Measurements from ENCODE around the gene TMEM150B. TPM values are rescaled to one million over a fixed set of nuclear protein-coding genes. Genes with fewer than 3 reads are reported as not detected.

The TMEM150B gene
- total and polyA plus RNA-seq, 2 of the 4 experiments (the other 2 are of a cell fraction): not detected

DNA sequence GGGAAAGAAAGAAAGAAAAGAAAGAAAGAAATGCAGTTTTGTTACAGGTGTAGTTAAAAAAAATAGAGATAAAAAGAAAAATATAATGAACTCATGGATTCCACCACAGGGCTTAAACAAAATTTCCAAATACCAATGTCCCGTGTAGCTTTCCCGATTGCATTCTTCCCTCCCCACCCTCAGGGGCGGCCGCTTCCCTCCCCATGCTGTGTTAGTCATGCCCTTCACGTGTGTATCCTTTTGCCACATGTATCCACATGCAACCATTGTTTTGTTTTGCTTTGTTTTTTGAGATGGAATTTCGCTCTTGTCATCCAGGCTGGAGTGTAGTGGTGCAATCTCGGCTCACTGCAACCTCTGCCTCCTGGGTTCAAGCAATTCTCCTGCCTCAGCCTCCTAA, 11.0 kb upstream of the TMEM150B start (continued):
- TF ChIP-seq, protein P1, sequence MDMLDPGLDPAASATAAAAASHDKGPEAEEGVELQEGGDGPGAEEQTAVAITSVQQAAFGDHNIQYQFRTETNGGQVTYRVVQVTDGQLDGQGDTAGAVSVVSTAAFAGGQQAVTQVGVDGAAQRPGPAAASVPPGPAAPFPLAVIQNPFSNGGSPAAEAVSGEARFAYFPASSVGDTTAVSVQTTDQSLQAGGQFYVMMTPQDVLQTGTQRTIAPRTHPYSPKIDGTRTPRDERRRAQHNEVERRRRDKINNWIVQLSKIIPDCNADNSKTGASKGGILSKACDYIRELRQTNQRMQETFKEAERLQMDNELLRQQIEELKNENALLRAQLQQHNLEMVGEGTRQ (IDR thresholded peaks at IDR 0.05; ENCODE audit: low read depth, low read length): no peak
- TF ChIP-seq MAFK (IDR thresholded peaks at IDR 0.05; ENCODE audit: low read depth, low read length) (no peak), RCOR1 (IDR thresholded peaks at IDR 0.05; ENCODE audit: insufficient replicate concordance, low read length) (no peak)

DNA sequence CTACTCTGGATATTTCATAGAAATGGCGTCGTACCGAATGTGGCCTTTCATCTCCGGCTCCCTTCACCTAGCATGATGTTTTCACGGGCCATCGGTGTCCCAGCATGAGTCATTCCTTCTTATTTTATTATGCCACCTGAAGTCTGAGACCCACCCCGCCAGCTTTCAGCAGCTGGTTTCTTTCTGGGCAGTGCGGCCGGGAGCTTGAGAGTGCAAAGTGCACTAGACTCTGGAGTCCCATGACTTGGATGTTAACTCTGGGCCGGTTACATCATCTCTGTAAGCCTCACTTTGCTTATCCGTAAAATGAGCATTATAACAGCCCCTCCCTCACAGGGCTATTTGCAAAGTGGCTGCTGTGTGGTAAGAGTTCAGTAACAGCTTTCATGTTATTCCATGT, 8.7 kb upstream of the TMEM150B start:
- ATAC-seq (ENCODE audit: low read depth) (no peak), DNase-seq (no peak)
- no peak overlapping the region for H3K18ac ChIP-seq (ENCODE audit: low read depth, low read length)
- H2BK5ac ChIP-seq (ENCODE audit: low read depth, low read length, poor library complexity, severe bottlenecking): no peak overlapping the region
- peaks cover 8% of the 10 kb centered on the region for H3K27me3 ChIP-seq (ENCODE audit: control insufficient read depth, insufficient read depth, low read length)
- no peak overlapping the region for H3K4ac ChIP-seq (ENCODE audit: low read depth, low read length)
- in situ Hi-C loops (cut with MboI; ENCODE audit: low sequenced_read_pairs) (no loop called here), dilution Hi-C loops (cut with HindIII; ENCODE audit: low sequenced_read_pairs, unreplicated experiment) (no loop called here), intact Hi-C loops (cut with micrococcal nuclease) (no loop called here)
- peaks cover 4% of the 10 kb centered on the region; the same call in 1 of the 2 replicates for H3K9me1 ChIP-seq (ENCODE audit: insufficient read depth, low read length)
- H3K36me3 ChIP-seq (ENCODE audit: control insufficient read depth, insufficient read depth, low read length): no peaks in the 10 kb centered on the region
- no peaks in the 10 kb centered on the region for H3K9me3 ChIP-seq (ENCODE audit: control insufficient read depth, insufficient read depth, low read length)
- H3K14ac ChIP-seq (replicated peaks; ENCODE audit: low read depth, low read length): no peak overlapping the region
- H4K91ac ChIP-seq (ENCODE audit: insufficient read depth, low read depth, low read length): no peak overlapping the region
- H2BK20ac ChIP-seq (ENCODE audit: low read depth, low read length): no peak overlapping the region
- BruUV-seq (replicated peaks): no TSS peak
- no peak overlapping the region for H2AFZ ChIP-seq (replicated peaks; ENCODE audit: low read length, poor library complexity)
- H4K5ac ChIP-seq (ENCODE audit: low read depth, low read length): no peak overlapping the region
- no peak overlapping the region for H4K8ac ChIP-seq (ENCODE audit: low read depth in 2 of 2, low read length in 2 of 2)
- no peak overlapping the region for H3K56ac ChIP-seq (ENCODE audit: extremely low read depth, insufficient read depth, low read length)
- no peak overlapping the region for H2AK9ac ChIP-seq (replicated peaks; ENCODE audit: low read depth, low read length, poor library complexity)
- WGBS, 2 experiments (ENCODE audit: extremely low coverage in 2 of 2, insufficient read length in 1 of 2): 81% methylated on average over 8 of the region's 11 CpGs; no CpG with 5 or more reads in 1 of the 2 experiments
- H3K27ac ChIP-seq (ENCODE audit: insufficient read depth, low read length): no peak overlapping the region
- no peak overlapping the region for H2AK5ac ChIP-seq (ENCODE audit: low read depth, low read length)
- H3K79me1 ChIP-seq (ENCODE audit: low read depth in 1 of 2, low read length in 2 of 2): no peaks in the 10 kb centered on the region
- no peak overlapping the region for H3K4me3 ChIP-seq (ENCODE audit: insufficient read depth, low read depth, low read length)
- H3K23ac ChIP-seq (ENCODE audit: low read depth, low read length): no peak overlapping the region
- H2BK120ac ChIP-seq (ENCODE audit: low read depth, low read length): no peak overlapping the region
- POLR2A ChIA-PET (ENCODE audit: unreplicated experiment): interaction anchor here (0.6 kb wide), 1 partner anchor 21 kb away, joined by 3 read pairs; no protein-coding TSS in a partner anchor
- H2BK15ac ChIP-seq (ENCODE audit: low read depth, low read length): no peak overlapping the region
- H3K4me1 ChIP-seq (ENCODE audit: control insufficient read depth, insufficient read depth, low read length): peaks cover 2% of the 10 kb centered on the region
- no peaks in the 10 kb centered on the region for H4K20me1 ChIP-seq (ENCODE audit: insufficient read depth, low read length)
- H3K4me2 ChIP-seq (ENCODE audit: low read depth, low read length): no peak overlapping the region
- CTCF ChIA-PET: no interaction called here
- no peak overlapping the region for H3K9ac ChIP-seq (ENCODE audit: low read depth, low read length)
- TF ChIP-seq RFX5 (IDR thresholded peaks at IDR 0.05; ENCODE audit: low read depth, low read length) (no peak), NFE2L2 (IDR thresholded peaks at IDR 0.05; ENCODE audit: low read depth, low read length) (no peak), SMC3 (IDR thresholded peaks at IDR 0.05; ENCODE audit: low read depth, low read length) (no peak), BHLHE40 (IDR thresholded peaks at IDR 0.05; ENCODE audit: low read depth, low read length) (no peak), FOS (IDR thresholded peaks at IDR 0.05; ENCODE audit: low read depth, low read length) (no peak), ELK1 (IDR thresholded peaks at IDR 0.05; ENCODE audit: borderline replicate concordance, low read depth, low read length) (no peak), CHD1 (IDR thresholded peaks at IDR 0.05; ENCODE audit: low read depth, low read length) (no peak), MXI1 (IDR thresholded peaks at IDR 0.05; ENCODE audit: borderline replicate concordance, low read depth, low read length) (no peak), CEBPB (IDR thresholded peaks at IDR 0.05; ENCODE audit: low read depth, low read length) (no peak), RAD21 (IDR thresholded peaks at IDR 0.05; ENCODE audit: low read length) (no peak), POLR2A (IDR thresholded peaks at IDR 0.05; ENCODE audit: low read depth, low read length) (no peak), MAFK (IDR thresholded peaks at IDR 0.05; ENCODE audit: low read depth, low read length) (no peak), RCOR1 (IDR thresholded peaks at IDR 0.05; ENCODE audit: insufficient replicate concordance, low read length) (no peak)
- TF ChIP-seq, protein P1 (IDR thresholded peaks at IDR 0.05; ENCODE audit: low read depth, low read length): no peak

Measured in IMR-90 (cell line).